SK-N-SH (cell line): ENCODE results near the gene POLR3GL. TPM values are rescaled to one million over a fixed set of nuclear protein-coding genes. Genes with fewer than 3 reads are reported as not detected.

Experiments
- CTCF ChIA-PET: fragments of 300-600, 350-600 bp; formaldehyde crosslinking; extraction: SDS; loops from one replicate; lab custom pipeline; 2021; lab: Yijun Ruan, JAX
- POLR2A ChIA-PET: fragments of 350-600 bp; sonication (Branson Sonifier 250); formaldehyde crosslinking; extraction: SDS; loops from one replicate; lab custom pipeline; 2020; ENCODE audit warnings: antibody characterized with exemption, inconsistent platforms; lab: Yijun Ruan, JAX
- DNase-seq: peaks from one replicate; pipeline ENCODE4 v3.0.0; 2012
- H2AFZ ChIP-seq: fragments of 200-600 bp; sonication (generic); 2 replicates; pipeline ENCODE4 v1.8.1; 2016; ENCODE audit warnings: antibody characterized with exemption, mild to moderate bottlenecking, low read depth
- H3F3A ChIP-seq: fragments of 200-600 bp; sonication (generic); replicated peaks from 2 replicates; pipeline ENCODE3; 2016; ENCODE audit warnings: antibody characterized with exemption, mild to moderate bottlenecking; ENCODE audit not compliant: insufficient read depth
- H3K27ac ChIP-seq, 2 experiments: fragments of 200-500 bp in 1 of 2; fragments of 200-600 bp in 1 of 2; sonication (Bioruptor generic) in 1 of 2; sonication (generic), shearing (Covaris generic) in 1 of 2; 2 replicates each; pipeline versions ENCODE4 v1.5.1 to v1.6.1; 2014 to 2016; ENCODE audit warnings: low read depth in 2 of 2, inconsistent platforms in 1 of 2, low read length in 1 of 2, mild to moderate bottlenecking in 1 of 2, mixed read lengths in 1 of 2
- H3K27me3 ChIP-seq: fragments of 200-600 bp; sonication (generic), shearing (Covaris generic); 2 replicates; pipeline ENCODE4 v1.6.1; 2016; ENCODE audit warnings: mixed run types; ENCODE audit not compliant: insufficient read depth
- H3K36me3 ChIP-seq, 2 experiments: fragments of 200-500 bp in 1 of 2; fragments of 200-600 bp in 1 of 2; sonication (Bioruptor generic) in 1 of 2; sonication (generic) in 1 of 2; replicated peaks in 1 of 2; 2 replicates each; pipeline versions ENCODE3 to v1.5.1; 2014 to 2016; ENCODE audit warnings: low read length in 1 of 2, mild to moderate bottlenecking in 1 of 2; ENCODE audit not compliant: insufficient read depth in 2 of 2, control insufficient read depth in 1 of 2
- H3K4me1 ChIP-seq, 2 experiments: fragments of 200-500 bp in 1 of 2; fragments of 200-600 bp in 1 of 2; sonication (Bioruptor generic) in 1 of 2; sonication (generic), shearing (Covaris generic) in 1 of 2; 2 replicates each; pipeline versions ENCODE4 v1.5.1 to v1.6.1; 2014 to 2016; ENCODE audit warnings: low read depth in 1 of 2, low read length in 1 of 2, mixed run types in 1 of 2; ENCODE audit not compliant: insufficient read depth in 2 of 2, control insufficient read depth in 1 of 2
- H3K4me2 ChIP-seq: fragments of 200-600 bp; sonication (generic), shearing (Covaris generic); 2 replicates; pipeline ENCODE4 v1.6.1; 2017; ENCODE audit warnings: mixed run types
- H3K4me3 ChIP-seq, 2 experiments: fragments of 200-500 bp in 1 of 2; fragments of 200-600 bp in 1 of 2; sonication (Bioruptor generic) in 1 of 2; sonication (generic), shearing (Covaris generic) in 1 of 2; 2 replicates each; pipeline versions ENCODE4 v1.5.1 to v1.8.1; 2014 to 2016; ENCODE audit warnings: low read depth in 2 of 2, inconsistent platforms in 1 of 2, low read length in 1 of 2, mild to moderate bottlenecking in 1 of 2, mixed read lengths in 1 of 2, moderate library complexity in 1 of 2
- H3K79me2 ChIP-seq: fragments of 200-600 bp; sonication (generic); 2 replicates; pipeline ENCODE4 v1.8.1; 2017; ENCODE audit warnings: mild to moderate bottlenecking; ENCODE audit not compliant: insufficient read depth
- H3K9ac ChIP-seq: fragments of 200-600 bp; sonication (generic); 2 replicates; pipeline ENCODE4 v1.6.1; 2017; ENCODE audit warnings: mixed run types
- H3K9me2 ChIP-seq: fragments of 200-600 bp; sonication (generic); 2 replicates; pipeline ENCODE4 v1.6.1; 2017; ENCODE audit warnings: mixed run types
- H3K9me3 ChIP-seq: fragments of 200-600 bp; sonication (generic); 2 replicates; pipeline ENCODE4 v1.6.1; 2017; ENCODE audit warnings: mixed run types, mild to moderate bottlenecking, moderate library complexity
- H4K20me1 ChIP-seq: fragments of 200-600 bp; sonication (generic); 2 replicates; pipeline ENCODE4 v1.6.1; 2017; ENCODE audit warnings: mild to moderate bottlenecking, mixed run types; ENCODE audit not compliant: insufficient read depth
- CHD2 ChIP-seq: fragments of 150-350 bp; IDR thresholded peaks from 2 replicates; pipeline ENCODE4 v1.6.1; 2018; ENCODE audit warnings: low read length; ENCODE audit not compliant: partially characterized antibody
- CTCF ChIP-seq: fragments of 200-600 bp; sonication (generic); IDR thresholded peaks from 2 replicates; pipeline ENCODE4 v1.6.1; 2017; ENCODE audit warnings: antibody characterized with exemption, mild to moderate bottlenecking, moderate library complexity
- ELF1 ChIP-seq: IDR thresholded peaks from 2 replicates; pipeline ENCODE4 v1.4.0; 2012
- EP300 ChIP-seq, 2 experiments: IDR thresholded peaks; 2 replicates each; pipeline versions ENCODE4 v1.4.0 to v1.6.1; 2012; ENCODE audit warnings: borderline replicate concordance in 1 of 2, low read depth in 1 of 2, low read length in 1 of 2
- EZH2phosphoT487 ChIP-seq: fragments of 200-600 bp; sonication (generic); IDR thresholded peaks from 2 replicates; pipeline ENCODE4 v1.6.1; 2017; ENCODE audit warnings: low read depth, mixed run types, mild to moderate bottlenecking, antibody characterized with exemption, moderate library complexity, borderline replicate concordance
- FOXJ3 ChIP-seq: sonication (generic); formaldehyde crosslinking; IDR thresholded peaks from 2 replicates; pipeline ENCODE4 v1.5.1; 2020; ENCODE audit warnings: mild to moderate bottlenecking, missing genetic modification reagents
- GABPA ChIP-seq: IDR thresholded peaks from 2 replicates; pipeline ENCODE4 v1.4.0; 2012; ENCODE audit warnings: low read depth, mild to moderate bottlenecking
- MAX ChIP-seq: IDR thresholded peaks from 2 replicates; pipeline ENCODE4 v1.4.0; 2012; ENCODE audit warnings: low read depth
- MEF2A ChIP-seq: IDR thresholded peaks from 2 replicates; pipeline ENCODE4 v1.4.0; 2012; ENCODE audit warnings: low read depth, borderline replicate concordance
- NFIC ChIP-seq: IDR thresholded peaks from 2 replicates; pipeline ENCODE4 v1.4.0; 2012; ENCODE audit warnings: borderline replicate concordance
- PBX3 ChIP-seq: IDR thresholded peaks from 2 replicates; pipeline ENCODE4; 2012
- POLR2AphosphoS5 ChIP-seq: IDR thresholded peaks from 2 replicates; pipeline ENCODE4 v1.6.1; 2012; ENCODE audit warnings: low read depth, low read length
- RAD21 ChIP-seq: IDR thresholded peaks from 2 replicates; pipeline ENCODE4 v1.6.1; 2012; ENCODE audit warnings: mild to moderate bottlenecking, low read length
- RCOR1 ChIP-seq: fragments of 150-350 bp; IDR thresholded peaks from 2 replicates; pipeline ENCODE4 v1.6.1; 2017; ENCODE audit warnings: antibody characterized with exemption, low read length
- REST ChIP-seq: IDR thresholded peaks from 2 replicates; pipeline ENCODE4 v1.6.1; 2012; ENCODE audit warnings: mild to moderate bottlenecking, low read depth, low read length, moderate library complexity
- TCF12 ChIP-seq: IDR thresholded peaks from 2 replicates; pipeline ENCODE4 v1.4.0; 2012
- TEAD4 ChIP-seq: IDR thresholded peaks from 2 replicates; pipeline ENCODE4 v1.4.0; 2012; ENCODE audit warnings: mild to moderate bottlenecking, borderline replicate concordance; ENCODE audit not compliant: insufficient read depth
- USF1 ChIP-seq: IDR thresholded peaks from 2 replicates; pipeline ENCODE4 v1.4.0; 2012; ENCODE audit warnings: low read depth, borderline replicate concordance
- USF2 ChIP-seq: fragments of 150-350 bp; IDR thresholded peaks from 2 replicates; pipeline ENCODE4 v1.6.1; 2017; ENCODE audit warnings: antibody characterized with exemption, low read length, low read depth, borderline replicate concordance
- ZBTB33 ChIP-seq: IDR thresholded peaks from 2 replicates; pipeline ENCODE4 v1.4.0; 2012; ENCODE audit warnings: low read depth, borderline replicate concordance
- WGBS: methylation state at CpG from one replicate; pipeline ENCODE4 v1.1.6; 2017; ENCODE audit warnings: low lambda C conversion rate; 5-methylcytosine and 5-hydroxymethylcytosine counted together
- polyA plus RNA-seq, 3 experiments: library from polyadenylated mRNA; depleted of rRNA; stranded (reverse); fragments of >200 nt; gene quantifications; 2 replicates each; pipeline ENCODE4 v1.2.3, GENCODE V29; 2012

POLR3GL gene
- polyA plus RNA-seq, 1 of the 3 experiments (the other 2 are of a cell fraction) = 15.8 TPM

- peak; percentile 66 for DNase-seq
- Histone ChIP-seq H3K36me3 (no peaks in the 10 kb centered on the region), H2AFZ (peak overlapping the region; percentile 45; the same call in 1 of the 2 replicates), H3K4me3 (peak overlapping the region in 1 of 2 experiments; percentile 18; a peak in 1 of 4 replicates), H3K9ac (peak overlapping the region; percentile 26; the same call in 1 of the 2 replicates), H4K20me1 (no peaks in the 10 kb centered on the region), H3K9me2 (no peaks in the 10 kb centered on the region), H3K79me2 (no peaks in the 10 kb centered on the region), H3K4me1 (peaks cover 0 to 2% of the 10 kb centered on the region in 2 experiments; a peak in 2 of 4 replicates), H3K4me2 (no peak overlapping the region), H3K9me3 (no peaks in the 10 kb centered on the region), H3K27me3 (no peaks in the 10 kb centered on the region), H3K27ac (peak overlapping the region in 1 of 2 experiments; percentile 61; a peak in 2 of 4 replicates), H3F3A (peaks cover 27% of the 10 kb centered on the region)
- CTCF ChIA-PET = interaction anchor here (0.7 to 7.4 kb wide), 11 partner anchors 19 to 167 kb away, joined by 3 to 187 read pairs (median 7); partner anchors contain the start of genes ANKRD34A, NUDT17 and POLR3GL
- 3% methylated on average over 4 of the region's 4 CpGs for WGBS
- POLR2A ChIA-PET = interaction anchor here (0.7 kb wide), 1 partner anchor 259 kb away, joined by 6 read pairs; no protein-coding TSS in a partner anchor
- TF ChIP-seq PBX3 (0 out of 2 replicates have a peak, but pooled peaks have one; percentile 16), RCOR1 (no peak), USF2 (no peak), CTCF (peak; percentile 87), GABPA (no peak), USF1 (no peak), REST (no peak), MEF2A (0 out of 2 replicates have a peak, but pooled peaks have one; percentile 2), CHD2 (no peak), TCF12 (peak; percentile 57), MAX (no peak), TEAD4 (no peak), EZH2phosphoT487 (no peak), POLR2AphosphoS5 (no peak), ELF1 (no peak), RAD21 (peak; percentile 95), EP300 (IDR thresholded peaks at IDR 0.05; ENCODE audit: borderline replicate concordance in 1 of 2, low read depth in 1 of 2, low read length in 1 of 2) (0 out of 4 replicates have a peak, but pooled peaks of 1 of the 2 experiments have one; percentile 16), NFIC (peak; percentile 66), ZBTB33 (no peak), FOXJ3 (CRISPR knock-in tag) (no peak)
Observed at GRCh38 chr1:146012703-146013558, 48.4 kb downstream of the POLR3GL start.
